ENCODE data around the gene METTL21C.

The METTL21C gene

GRCh38 chr13:102718746-102719145 is 23.9 kb upstream of the METTL21C start:
- WGBS (ENCODE audit: insufficient coverage), result 80% methylated on average over 2 of the region's 2 CpGs
- peaks cover 0 to 2% (median 0%) of the 10 kb centered on the region in 5 experiments for H3K9me3 ChIP-seq (ENCODE audit: control extremely low read depth in 1 of 5, control insufficient read depth in 4 of 5, insufficient read depth in 2 of 5, low read depth in 1 of 5, low read length in 4 of 5)
- CTCF ChIA-PET, result interaction anchor here (0.6 to 1.6 kb wide), 3 partner anchors 82 to 139 kb away, joined by 3 read pairs; no protein-coding TSS in a partner anchor

GRCh38 chr13:102715447-102715846 is 20.6 kb upstream of the METTL21C start:
- no peak for DNase-seq
- no peaks in the 10 kb centered on the region for H3K36me3 ChIP-seq (ENCODE audit: control insufficient read depth in 4 of 4, insufficient read depth in 4 of 4, low read length in 3 of 4)
- H3K27ac ChIP-seq (ENCODE audit: insufficient read depth in 1 of 2, low read depth in 1 of 2, low read length in 2 of 2, poor library complexity in 1 of 2, severe bottlenecking in 2 of 2), result no peak overlapping the region
- H3K9me3 ChIP-seq (ENCODE audit: control extremely low read depth in 1 of 5, control insufficient read depth in 4 of 5, insufficient read depth in 2 of 5, low read depth in 1 of 5, low read length in 4 of 5), result peaks cover 0 to 2% (median 0%) of the 10 kb centered on the region in 5 experiments
- no CpG with 5 or more reads among the region's 1 CpG for WGBS (ENCODE audit: insufficient coverage)
- no peak overlapping the region for H3K4me3 ChIP-seq (ENCODE audit: control insufficient read depth in 1 of 7, extremely low read depth in 1 of 7, insufficient read depth in 4 of 7, low read depth in 2 of 7, low read length in 6 of 7)
- no peaks in the 10 kb centered on the region for H3K27me3 ChIP-seq (replicated peaks in 2 of 5; ENCODE audit: control insufficient read depth in 4 of 5, insufficient read depth in 5 of 5, low read length in 4 of 5)
- ChIA-PET POLR2A (no interaction called here), CTCF (interaction anchor here (0.7 kb wide), 1 partner anchor 84 kb away, joined by 3 read pairs; the partner anchor contains the start of genes BIVM and POGLUT2)
- no peaks in the 10 kb centered on the region for H3K4me1 ChIP-seq (ENCODE audit: control extremely low read depth in 1 of 4, control insufficient read depth in 4 of 4, insufficient read depth in 4 of 4, low read length in 3 of 4)

More at GRCh38 chr13:102718746-102719145, 23.9 kb upstream of the METTL21C start:
- Histone ChIP-seq H3K4me3 (ENCODE audit: control insufficient read depth in 1 of 7, extremely low read depth in 1 of 7, insufficient read depth in 4 of 7, low read depth in 2 of 7, low read length in 6 of 7) (no peak overlapping the region), H3K36me3 (ENCODE audit: control insufficient read depth in 4 of 4, insufficient read depth in 4 of 4, low read length in 3 of 4) (no peaks in the 10 kb centered on the region), H3K4me1 (ENCODE audit: control extremely low read depth in 1 of 4, control insufficient read depth in 4 of 4, insufficient read depth in 4 of 4, low read length in 3 of 4) (no peaks in the 10 kb centered on the region), H3K27me3 (replicated peaks in 2 of 5; ENCODE audit: control insufficient read depth in 4 of 5, insufficient read depth in 5 of 5, low read length in 4 of 5) (no peaks in the 10 kb centered on the region), H3K27ac (ENCODE audit: insufficient read depth in 1 of 2, low read depth in 1 of 2, low read length in 2 of 2, poor library complexity in 1 of 2, severe bottlenecking in 2 of 2) (no peak overlapping the region)
- no peak for DNase-seq
- POLR2A ChIA-PET, result no interaction called here

GRCh38 chr13:102710261-102710679 is 15.4 kb upstream of the METTL21C start:
- ChIA-PET CTCF (interaction anchor here (1.3 kb wide), 1 partner anchor 12 kb away, joined by 3 read pairs; no protein-coding TSS in a partner anchor), POLR2A (no interaction called here)
- H3K27ac ChIP-seq (ENCODE audit: insufficient read depth in 1 of 2, low read depth in 1 of 2, low read length in 2 of 2, poor library complexity in 1 of 2, severe bottlenecking in 2 of 2), result no peak overlapping the region
- no peaks in the 10 kb centered on the region for H3K4me1 ChIP-seq (ENCODE audit: control extremely low read depth in 1 of 4, control insufficient read depth in 4 of 4, insufficient read depth in 4 of 4, low read length in 3 of 4)
- no peak for DNase-seq
- H3K27me3 ChIP-seq (replicated peaks in 2 of 5; ENCODE audit: control insufficient read depth in 4 of 5, insufficient read depth in 5 of 5, low read length in 4 of 5), result no peaks in the 10 kb centered on the region
- H3K4me3 ChIP-seq (ENCODE audit: control insufficient read depth in 1 of 7, extremely low read depth in 1 of 7, insufficient read depth in 4 of 7, low read depth in 2 of 7, low read length in 6 of 7), result no peak overlapping the region
- 95% methylated on average over 9 of the region's 9 CpGs for WGBS (ENCODE audit: insufficient coverage)
- H3K9me3 ChIP-seq (ENCODE audit: control extremely low read depth in 1 of 5, control insufficient read depth in 4 of 5, insufficient read depth in 2 of 5, low read depth in 1 of 5, low read length in 4 of 5), result peaks cover 0 to 8% (median 3%) of the 10 kb centered on the region in 5 experiments
- H3K36me3 ChIP-seq (ENCODE audit: control insufficient read depth in 4 of 4, insufficient read depth in 4 of 4, low read length in 3 of 4), result no peaks in the 10 kb centered on the region

GRCh38 chr13:102709536-102709935 is 14.7 kb upstream of the METTL21C start:
- no peak for DNase-seq
- Histone ChIP-seq H3K9me3 (ENCODE audit: control extremely low read depth in 1 of 5, control insufficient read depth in 4 of 5, insufficient read depth in 2 of 5, low read depth in 1 of 5, low read length in 4 of 5) (peaks cover 0 to 8% (median 3%) of the 10 kb centered on the region in 5 experiments), H3K4me1 (ENCODE audit: control extremely low read depth in 1 of 4, control insufficient read depth in 4 of 4, insufficient read depth in 4 of 4, low read length in 3 of 4) (no peaks in the 10 kb centered on the region), H3K4me3 (ENCODE audit: control insufficient read depth in 1 of 7, extremely low read depth in 1 of 7, insufficient read depth in 4 of 7, low read depth in 2 of 7, low read length in 6 of 7) (no peak overlapping the region), H3K27me3 (replicated peaks in 2 of 5; ENCODE audit: control insufficient read depth in 4 of 5, insufficient read depth in 5 of 5, low read length in 4 of 5) (no peaks in the 10 kb centered on the region), H3K27ac (ENCODE audit: insufficient read depth in 1 of 2, low read depth in 1 of 2, low read length in 2 of 2, poor library complexity in 1 of 2, severe bottlenecking in 2 of 2) (no peak overlapping the region), H3K36me3 (ENCODE audit: control insufficient read depth in 4 of 4, insufficient read depth in 4 of 4, low read length in 3 of 4) (no peaks in the 10 kb centered on the region)
- ChIA-PET CTCF (interaction anchor here (1.3 kb wide), 1 partner anchor 13 kb away, joined by 3 read pairs; no protein-coding TSS in a partner anchor), POLR2A (no interaction called here)

- 100% methylated on average over 2 of the region's 2 CpGs for WGBS (ENCODE audit: insufficient coverage)
- ChIA-PET POLR2A (no interaction called here), CTCF (no interaction called here)
Observed at GRCh38 chr13:102708991-102709390, 14.1 kb upstream of the METTL21C start.

GRCh38 chr13:102708211-102708610 is 13.4 kb upstream of the METTL21C start:
- ChIA-PET POLR2A (no interaction called here), CTCF (interaction anchor here (1.0 kb wide), 1 partner anchor 9 kb away, joined by 3 read pairs; no protein-coding TSS in a partner anchor)
- no peak for DNase-seq
- no peaks in the 10 kb centered on the region for H3K36me3 ChIP-seq (ENCODE audit: control insufficient read depth in 4 of 4, insufficient read depth in 4 of 4, low read length in 3 of 4)
- H3K4me3 ChIP-seq (ENCODE audit: control insufficient read depth in 1 of 7, extremely low read depth in 1 of 7, insufficient read depth in 4 of 7, low read depth in 2 of 7, low read length in 6 of 7), result no peak overlapping the region
- H3K4me1 ChIP-seq (ENCODE audit: control extremely low read depth in 1 of 4, control insufficient read depth in 4 of 4, insufficient read depth in 4 of 4, low read length in 3 of 4), result no peaks in the 10 kb centered on the region
- peaks cover 0 to 8% (median 3%) of the 10 kb centered on the region in 5 experiments for H3K9me3 ChIP-seq (ENCODE audit: control extremely low read depth in 1 of 5, control insufficient read depth in 4 of 5, insufficient read depth in 2 of 5, low read depth in 1 of 5, low read length in 4 of 5)
- 80% methylated on average over 1 of the region's 2 CpGs for WGBS (ENCODE audit: insufficient coverage)
- no peak overlapping the region for H3K27ac ChIP-seq (ENCODE audit: insufficient read depth in 1 of 2, low read depth in 1 of 2, low read length in 2 of 2, poor library complexity in 1 of 2, severe bottlenecking in 2 of 2)
- no peaks in the 10 kb centered on the region for H3K27me3 ChIP-seq (replicated peaks in 2 of 5; ENCODE audit: control insufficient read depth in 4 of 5, insufficient read depth in 5 of 5, low read length in 4 of 5)

More at GRCh38 chr13:102708991-102709390, 14.1 kb upstream of the METTL21C start:
- Histone ChIP-seq H3K36me3 (ENCODE audit: control insufficient read depth in 4 of 4, insufficient read depth in 4 of 4, low read length in 3 of 4) (no peaks in the 10 kb centered on the region), H3K4me1 (ENCODE audit: control extremely low read depth in 1 of 4, control insufficient read depth in 4 of 4, insufficient read depth in 4 of 4, low read length in 3 of 4) (no peaks in the 10 kb centered on the region), H3K27me3 (replicated peaks in 2 of 5; ENCODE audit: control insufficient read depth in 4 of 5, insufficient read depth in 5 of 5, low read length in 4 of 5) (no peaks in the 10 kb centered on the region), H3K27ac (ENCODE audit: insufficient read depth in 1 of 2, low read depth in 1 of 2, low read length in 2 of 2, poor library complexity in 1 of 2, severe bottlenecking in 2 of 2) (no peak overlapping the region), H3K9me3 (ENCODE audit: control extremely low read depth in 1 of 5, control insufficient read depth in 4 of 5, insufficient read depth in 2 of 5, low read depth in 1 of 5, low read length in 4 of 5) (peaks cover 0 to 8% (median 3%) of the 10 kb centered on the region in 5 experiments), H3K4me3 (ENCODE audit: control insufficient read depth in 1 of 7, extremely low read depth in 1 of 7, insufficient read depth in 4 of 7, low read depth in 2 of 7, low read length in 6 of 7) (no peak overlapping the region)
- no peak for DNase-seq

- DNase-seq, result no peak
- Histone ChIP-seq H3K27me3 (replicated peaks in 2 of 5; ENCODE audit: control insufficient read depth in 4 of 5, insufficient read depth in 5 of 5, low read length in 4 of 5) (no peaks in the 10 kb centered on the region), H3K4me1 (ENCODE audit: control extremely low read depth in 1 of 4, control insufficient read depth in 4 of 4, insufficient read depth in 4 of 4, low read length in 3 of 4) (no peaks in the 10 kb centered on the region), H3K36me3 (ENCODE audit: control insufficient read depth in 4 of 4, insufficient read depth in 4 of 4, low read length in 3 of 4) (no peaks in the 10 kb centered on the region), H3K4me3 (ENCODE audit: control insufficient read depth in 1 of 7, extremely low read depth in 1 of 7, insufficient read depth in 4 of 7, low read depth in 2 of 7, low read length in 6 of 7) (no peak overlapping the region), H3K9me3 (ENCODE audit: control extremely low read depth in 1 of 5, control insufficient read depth in 4 of 5, insufficient read depth in 2 of 5, low read depth in 1 of 5, low read length in 4 of 5) (peaks cover 0 to 8% (median 3%) of the 10 kb centered on the region in 5 experiments), H3K27ac (ENCODE audit: insufficient read depth in 1 of 2, low read depth in 1 of 2, low read length in 2 of 2, poor library complexity in 1 of 2, severe bottlenecking in 2 of 2) (no peak overlapping the region)
- POLR2A ChIA-PET, result no interaction called here
- WGBS (ENCODE audit: insufficient coverage), result 100% methylated on average over 3 of the region's 4 CpGs
- CTCF ChIA-PET, result interaction anchor here (1.0 kb wide), 1 partner anchor 10 kb away, joined by 3 read pairs; no protein-coding TSS in a partner anchor
Observed at GRCh38 chr13:102707467-102707866, 12.6 kb upstream of the METTL21C start.

Measured in common myeloid progenitor, CD34-positive (primary cell).